ENCODE results near the gene SLC35G4. TPM values are rescaled to one million over a fixed set of nuclear protein-coding genes. Genes with fewer than 3 reads are reported as not detected.
A peak's percentile ranks its signal among the peaks of the same experiment; 100 is the strongest.

SLC35G4 gene
- total and polyA plus RNA-seq, 2 experiments from 2014 or later = not detected

- H3K27me3 ChIP-seq (replicated peaks; ENCODE audit: insufficient read depth) = peaks cover 30% of the 10 kb centered on the region; the same call in 1 of the 2 replicates
- 46 to 48% methylated on average over 9 to 10 of the region's 10 CpGs for WGBS, 2 experiments (ENCODE audit: low coverage in 1 of 2, low lambda C conversion rate in 2 of 2, missing lambda C conversion rate in 2 of 2)
- H3K27ac ChIP-seq = no peak overlapping the region
- H3K36me3 ChIP-seq (ENCODE audit: low read depth) = no peaks in the 10 kb centered on the region
- H3F3A ChIP-seq (ENCODE audit: insufficient read depth) = no peaks in the 10 kb centered on the region
- no peaks in the 10 kb centered on the region for H3K4me1 ChIP-seq (ENCODE audit: insufficient read depth)
- H4K20me1 ChIP-seq (ENCODE audit: insufficient read depth) = no peaks in the 10 kb centered on the region
- in situ Hi-C loops (cut with MboI) = no loop called here
- no peak for DNase-seq
- H3K9me2 ChIP-seq (ENCODE audit: insufficient read depth) = no peaks in the 10 kb centered on the region
- no peak for TF ChIP-seq EZH2 (IDR thresholded peaks at IDR 0.05; ENCODE audit: insufficient read depth, poor library complexity, severe bottlenecking)
- TF ChIP-seq EZH2phosphoT487 (IDR thresholded peaks at IDR 0.05; ENCODE audit: insufficient read depth, low read depth) = no peak
- H3K4me3 ChIP-seq = no peak overlapping the region
- no peaks in the 10 kb centered on the region for H3K79me2 ChIP-seq (ENCODE audit: insufficient read depth)
- no peaks in the 10 kb centered on the region for H3K9me3 ChIP-seq (ENCODE audit: low read depth)
- no peak overlapping the region for H3K4me2 ChIP-seq (ENCODE audit: unreplicated experiment)
- H3K9ac ChIP-seq = no peak overlapping the region
- no peak overlapping the region for H2AFZ ChIP-seq
These were observed 44.1 kb downstream of the SLC35G4 start for GRCh38 chr18:11653521-11653920.

- H3K79me2 ChIP-seq (ENCODE audit: insufficient read depth) = no peaks in the 10 kb centered on the region
- H4K20me1 ChIP-seq (ENCODE audit: insufficient read depth) = no peaks in the 10 kb centered on the region
- H3K4me2 ChIP-seq (ENCODE audit: unreplicated experiment) = peak overlapping the region; percentile 58
- WGBS, 2 experiments (ENCODE audit: low coverage in 1 of 2, low lambda C conversion rate in 2 of 2, missing lambda C conversion rate in 2 of 2) = 31 to 33% methylated on average over 32 of the region's 32 CpGs
- H3K4me1 ChIP-seq (ENCODE audit: insufficient read depth) = no peaks in the 10 kb centered on the region
- peak overlapping the region; percentile 56 for H2AFZ ChIP-seq
- H3K9ac ChIP-seq = no peak overlapping the region
- no peaks in the 10 kb centered on the region for H3K9me2 ChIP-seq (ENCODE audit: insufficient read depth)
- TF ChIP-seq EZH2phosphoT487 (IDR thresholded peaks at IDR 0.05; ENCODE audit: insufficient read depth, low read depth) = no peak
- TF ChIP-seq EZH2 (IDR thresholded peaks at IDR 0.05; ENCODE audit: insufficient read depth, poor library complexity, severe bottlenecking) = no peak
- no peak overlapping the region for H3K27ac ChIP-seq
- no peaks in the 10 kb centered on the region for H3K36me3 ChIP-seq (ENCODE audit: low read depth)
- 0 out of 2 replicates have a peak overlapping the region, but pooled peaks have one; percentile 29 for H3K4me3 ChIP-seq
- no peaks in the 10 kb centered on the region for H3F3A ChIP-seq (ENCODE audit: insufficient read depth)
- H3K27me3 ChIP-seq (replicated peaks; ENCODE audit: insufficient read depth) = peaks cover 35% of the 10 kb centered on the region; the same call in 1 of the 2 replicates
- in situ Hi-C loops (cut with MboI) = no loop called here
- H3K9me3 ChIP-seq (ENCODE audit: low read depth) = no peaks in the 10 kb centered on the region
- DNase-seq = peak; percentile 69
These were observed 45.6 kb downstream of the SLC35G4 start for GRCh38 chr18:11654736-11655605.

DNA sequence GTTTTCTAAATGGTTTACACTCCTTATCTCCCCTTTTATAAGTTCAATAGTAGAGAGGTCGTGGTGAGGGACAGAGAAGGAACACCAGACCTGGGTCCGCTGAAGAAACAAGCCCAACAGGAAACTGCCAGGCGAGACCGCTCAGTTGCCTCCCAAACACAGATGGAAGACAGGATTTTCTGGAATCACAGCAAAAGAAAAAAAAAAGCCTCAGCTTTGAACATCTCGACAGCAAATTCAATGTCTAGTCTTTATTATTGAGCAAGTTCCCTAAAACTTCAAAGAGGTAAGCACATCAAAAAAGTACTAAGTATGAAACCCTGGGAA, 46.2 kb downstream of the SLC35G4 start:
- Histone ChIP-seq H4K20me1 (ENCODE audit: insufficient read depth) (no peaks in the 10 kb centered on the region), H3K4me3 (0 out of 2 replicates have a peak overlapping the region, but pooled peaks have one; percentile 29), H3K27me3 (replicated peaks; ENCODE audit: insufficient read depth) (peaks cover 38% of the 10 kb centered on the region; the same call in 1 of the 2 replicates), H3K4me2 (ENCODE audit: unreplicated experiment) (peak overlapping the region; percentile 58), H3K79me2 (ENCODE audit: insufficient read depth) (no peaks in the 10 kb centered on the region), H3K9me3 (ENCODE audit: low read depth) (no peaks in the 10 kb centered on the region), H3K4me1 (ENCODE audit: insufficient read depth) (no peaks in the 10 kb centered on the region), H2AFZ (peak overlapping the region; percentile 56), H3K36me3 (ENCODE audit: low read depth) (no peaks in the 10 kb centered on the region), H3K9me2 (ENCODE audit: insufficient read depth) (no peaks in the 10 kb centered on the region), H3K27ac (no peak overlapping the region), H3K9ac (no peak overlapping the region), H3F3A (ENCODE audit: insufficient read depth) (no peaks in the 10 kb centered on the region)
- in situ Hi-C loops (cut with MboI) = no loop called here
- TF ChIP-seq EZH2 (IDR thresholded peaks at IDR 0.05; ENCODE audit: insufficient read depth, poor library complexity, severe bottlenecking) (no peak), EZH2phosphoT487 (IDR thresholded peaks at IDR 0.05; ENCODE audit: insufficient read depth, low read depth) (no peak)
- DNase-seq = no peak
- WGBS, 2 experiments (ENCODE audit: low coverage in 1 of 2, low lambda C conversion rate in 2 of 2, missing lambda C conversion rate in 2 of 2) = 17 to 28% methylated on average over 5 of the region's 5 CpGs

GRCh38 chr18:11657152-11657551, 47.8 kb downstream of the SLC35G4 start:
- Histone ChIP-seq H3F3A (ENCODE audit: insufficient read depth) (no peaks in the 10 kb centered on the region), H3K27me3 (replicated peaks; ENCODE audit: insufficient read depth) (peaks cover 38% of the 10 kb centered on the region; the same call in 1 of the 2 replicates), H3K79me2 (ENCODE audit: insufficient read depth) (no peaks in the 10 kb centered on the region), H3K9ac (no peak overlapping the region), H3K4me1 (ENCODE audit: insufficient read depth) (no peaks in the 10 kb centered on the region), H3K4me3 (no peak overlapping the region), H4K20me1 (ENCODE audit: insufficient read depth) (no peaks in the 10 kb centered on the region), H3K9me3 (ENCODE audit: low read depth) (no peaks in the 10 kb centered on the region), H3K9me2 (ENCODE audit: insufficient read depth) (no peaks in the 10 kb centered on the region), H3K4me2 (ENCODE audit: unreplicated experiment) (no peak overlapping the region), H3K27ac (no peak overlapping the region), H2AFZ (no peak overlapping the region), H3K36me3 (ENCODE audit: low read depth) (no peaks in the 10 kb centered on the region)
- in situ Hi-C loops (cut with MboI) = no loop called here
- WGBS, 2 experiments (ENCODE audit: low coverage in 1 of 2, low lambda C conversion rate in 2 of 2, missing lambda C conversion rate in 2 of 2) = 68 to 78% methylated on average over 9 of the region's 9 CpGs
- DNase-seq = no peak
- TF ChIP-seq EZH2phosphoT487 (IDR thresholded peaks at IDR 0.05; ENCODE audit: insufficient read depth, low read depth) (no peak), EZH2 (IDR thresholded peaks at IDR 0.05; ENCODE audit: insufficient read depth, poor library complexity, severe bottlenecking) (no peak)

Data from GM23248 (cell line).